HEK293 (cell line): ENCODE data around the gene KCNB1.

Experiments used
- CTCF ChIA-PET: fragments of 350-600 bp; formaldehyde crosslinking; extraction: SDS; loops from one replicate; lab custom pipeline; 2021; ENCODE audit warnings: antibody characterized with exemption; lab: Yijun Ruan, JAX
- POLR2A ChIA-PET: fragments of 300-600 bp; formaldehyde crosslinking; extraction: SDS; loops from one replicate; lab custom pipeline; 2020; ENCODE audit warnings: antibody characterized with exemption, inconsistent platforms; lab: Yijun Ruan, JAX
- H3K27ac ChIP-seq: fragments of 200-500 bp; sonication (Bioruptor generic); 2 replicates; pipeline ENCODE4 v1.5.1; 2014; ENCODE audit warnings: low read depth, low read length, control low read depth, inconsistent platforms; ENCODE audit errors: extremely low read depth
- H3K36me3 ChIP-seq, 2 experiments: fragments of 200-500 bp in 1 of 2; sonication (Bioruptor generic) in 1 of 2; 1 replicate in 1 of 2; 2 replicates in 1 of 2; pipeline ENCODE4 v1.5.1; 2014 to 2017; ENCODE audit warnings: inconsistent platforms in 2 of 2, low read length in 2 of 2; ENCODE audit not compliant: control insufficient read depth in 2 of 2, insufficient read depth in 1 of 2
- H3K4me1 ChIP-seq: fragments of 200-500 bp; sonication (Bioruptor generic); 2 replicates; pipeline ENCODE4 v1.5.1; 2014; ENCODE audit warnings: mild to moderate bottlenecking, low read length, inconsistent platforms; ENCODE audit not compliant: control insufficient read depth, insufficient read depth
- H3K4me3 ChIP-seq: 2 replicates; pipeline ENCODE4 v1.5.1; 2011; ENCODE audit warnings: low read depth, mild to moderate bottlenecking, control low read depth, low read length, moderate library complexity
- H3K9me3 ChIP-seq: fragments of 200-500 bp; sonication (Bioruptor generic); 2 replicates; pipeline ENCODE4 v1.5.1; 2014; ENCODE audit warnings: low read depth, low read length, inconsistent platforms; ENCODE audit not compliant: control insufficient read depth, insufficient read depth
- GLI2 ChIP-seq: fragments of 450-650 bp; formaldehyde crosslinking; IDR thresholded peaks from 2 replicates; pipeline ENCODE4; 2017; ENCODE audit warnings: missing biosample characterization, missing genetic modification characterization, low read depth, borderline replicate concordance
- KLF7 ChIP-seq: fragments of 450-650 bp; formaldehyde crosslinking; IDR thresholded peaks from 2 replicates; pipeline ENCODE4 v1.5.1; 2016; ENCODE audit warnings: missing biosample characterization, missing genetic modification characterization, borderline replicate concordance
- MZF1 ChIP-seq: fragments of 450-650 bp; formaldehyde crosslinking; IDR thresholded peaks from 2 replicates; pipeline ENCODE4 v1.5.1; 2017; ENCODE audit warnings: missing biosample characterization, missing genetic modification characterization, borderline replicate concordance
- PATZ1 ChIP-seq: fragments of 450-650 bp; formaldehyde crosslinking; IDR thresholded peaks from 2 replicates; pipeline ENCODE4 v1.5.1; 2016; ENCODE audit warnings: missing biosample characterization, missing genetic modification characterization
- PRDM2 ChIP-seq: fragments of 450-650 bp; formaldehyde crosslinking; IDR thresholded peaks from 2 replicates; pipeline ENCODE4 v1.5.1; 2016; ENCODE audit warnings: missing biosample characterization, missing genetic modification characterization, borderline replicate concordance
- RBAK ChIP-seq: fragments of 450-650 bp; formaldehyde crosslinking; IDR thresholded peaks from 2 replicates; pipeline ENCODE4 v1.5.1; 2016; ENCODE audit warnings: missing biosample characterization, missing genetic modification characterization
- SCRT1 ChIP-seq: fragments of 450-650 bp; formaldehyde crosslinking; IDR thresholded peaks from 2 replicates; pipeline ENCODE4 v1.5.1; 2016; ENCODE audit warnings: missing biosample characterization, missing genetic modification characterization, borderline replicate concordance
- TCF7L2 ChIP-seq: IDR thresholded peaks from 2 replicates; pipeline ENCODE4 v1.6.1; 2011; ENCODE audit warnings: low read depth, mild to moderate bottlenecking, inconsistent platforms, low read length, moderate library complexity, borderline replicate concordance
- ZBTB6 ChIP-seq: fragments of 450-650 bp; formaldehyde crosslinking; IDR thresholded peaks from 2 replicates; pipeline ENCODE4 v1.5.1; 2017; ENCODE audit warnings: missing biosample characterization, missing genetic modification characterization
- ZNF140 ChIP-seq: fragments of 450-650 bp; formaldehyde crosslinking; IDR thresholded peaks from 2 replicates; pipeline ENCODE4 v1.5.1; 2016; ENCODE audit warnings: missing biosample characterization, missing genetic modification characterization
- ZNF169 ChIP-seq: fragments of 450-650 bp; formaldehyde crosslinking; IDR thresholded peaks from 2 replicates; pipeline ENCODE4 v1.5.1; 2016; ENCODE audit warnings: missing biosample characterization, missing genetic modification characterization
- ZNF202 ChIP-seq: fragments of 450-650 bp; formaldehyde crosslinking; IDR thresholded peaks from 2 replicates; pipeline ENCODE4 v1.5.1; 2016; ENCODE audit warnings: missing biosample characterization, missing genetic modification characterization, borderline replicate concordance
- ZNF274 ChIP-seq, 2 experiments: fragments of 200-500 bp in 1 of 2; fragments of 450-650 bp in 1 of 2; sonication (Bioruptor generic) in 1 of 2; formaldehyde crosslinking in 1 of 2; IDR thresholded peaks; 2 replicates each; pipeline versions ENCODE4 v1.5.1 to v1.6.1; 2014 to 2016; ENCODE audit warnings: borderline replicate concordance in 1 of 2, inconsistent platforms in 1 of 2, low read length in 1 of 2, missing biosample characterization in 1 of 2, missing genetic modification characterization in 1 of 2
- ZNF394 ChIP-seq: fragments of 450-650 bp; formaldehyde crosslinking; IDR thresholded peaks from 2 replicates; pipeline ENCODE4 v1.5.1; 2016; ENCODE audit warnings: missing biosample characterization, missing genetic modification characterization, mild to moderate bottlenecking, moderate library complexity, borderline replicate concordance
- ZNF473 ChIP-seq: fragments of 450-650 bp; formaldehyde crosslinking; IDR thresholded peaks from 2 replicates; pipeline ENCODE4 v1.5.1; 2017; ENCODE audit warnings: missing biosample characterization, missing genetic modification characterization
- ZNF501 ChIP-seq: fragments of 450-650 bp; formaldehyde crosslinking; IDR thresholded peaks from 2 replicates; pipeline ENCODE4 v1.5.1; 2016; ENCODE audit warnings: missing biosample characterization, missing genetic modification characterization
- ZNF645 ChIP-seq: fragments of 450-650 bp; formaldehyde crosslinking; IDR thresholded peaks from 2 replicates; pipeline ENCODE4; 2016; ENCODE audit warnings: missing biosample characterization, missing genetic modification characterization
- ZNF791 ChIP-seq: fragments of 450-650 bp; formaldehyde crosslinking; IDR thresholded peaks from 2 replicates; pipeline ENCODE4 v1.5.1; 2016; ENCODE audit warnings: missing biosample characterization, missing genetic modification characterization
- ZNF830 ChIP-seq: fragments of 450-650 bp; IDR thresholded peaks from 2 replicates; pipeline ENCODE4 v1.5.0; 2018; ENCODE audit warnings: missing biosample characterization, missing genetic modification characterization, low read depth, mild to moderate bottlenecking, moderate library complexity
- ZNF843 ChIP-seq: fragments of 450-650 bp; formaldehyde crosslinking; IDR thresholded peaks from 2 replicates; pipeline ENCODE4 v1.5.1; 2016; ENCODE audit warnings: missing biosample characterization, missing genetic modification characterization
- ZSCAN23 ChIP-seq: fragments of 450-650 bp; formaldehyde crosslinking; IDR thresholded peaks from 2 replicates; pipeline ENCODE4 v1.5.1; 2016; ENCODE audit warnings: missing biosample characterization, missing genetic modification characterization
- TF ChIP-seq, protein P1 (sequence below): fragments of 450-650 bp; formaldehyde crosslinking; IDR thresholded peaks from 2 replicates; pipeline ENCODE4 v1.5.1; 2016; ENCODE audit warnings: missing biosample characterization, missing genetic modification characterization

The KCNB1 gene

GRCh38 chr20:49353348-49353747 lies 129.1 kb downstream of the KCNB1 start:
- TF ChIP-seq ZNF473 (tag by site-specific recombination) (no peak), PATZ1 (tag by site-specific recombination) (no peak), ZNF791 (tag by site-specific recombination) (no peak), ZNF843 (tag by site-specific recombination) (no peak), ZNF645 (tag by site-specific recombination) (no peak), ZBTB6 (tag by site-specific recombination) (no peak), ZSCAN23 (tag by site-specific recombination) (no peak), ZNF169 (tag by site-specific recombination) (no peak), MZF1 (tag by site-specific recombination) (no peak), ZNF274 (IDR thresholded peaks at IDR 0.05; ENCODE audit: low read length) (no peak), ZNF274 (tag by site-specific recombination; IDR thresholded peaks at IDR 0.05; ENCODE audit: borderline replicate concordance) (no peak), KLF7 (tag by site-specific recombination) (no peak), RBAK (tag by site-specific recombination) (no peak)
- TF ChIP-seq, all 188 proteins: peak for 0
- Histone ChIP-seq H3K9me3 (no peaks in the 10 kb centered on the region), H3K4me3 (no peak overlapping the region), H3K4me1 (no peaks in the 10 kb centered on the region), H3K27ac (no peak overlapping the region), H3K36me3 (no peaks in the 10 kb centered on the region)
- ChIA-PET POLR2A (no interaction called here), CTCF (interaction anchor here (0.8 to 3.5 kb wide), 5 partner anchors 19 to 258 kb away, joined by 3 to 13 read pairs (median 4); no protein-coding TSS in a partner anchor)

DNA sequence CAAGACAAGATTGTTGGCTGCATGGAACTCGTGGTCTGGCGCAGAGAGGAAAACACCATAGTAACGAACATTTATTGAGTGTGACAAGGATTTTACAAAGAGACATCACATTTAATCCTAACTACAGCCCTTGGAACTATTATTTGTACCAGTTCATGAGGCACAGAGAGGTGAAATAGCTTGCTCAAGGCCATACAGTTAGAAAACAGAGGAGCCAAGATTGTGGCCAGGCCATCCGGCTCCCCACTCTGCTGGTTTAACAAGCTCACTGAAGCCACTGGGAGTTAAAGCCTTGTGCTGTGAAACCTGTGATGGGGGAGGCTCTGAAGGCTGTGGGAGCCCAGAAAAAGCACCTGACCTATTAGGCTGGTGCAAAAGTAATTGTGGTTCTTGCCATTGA lies 129.7 kb downstream of the KCNB1 start:
- Histone ChIP-seq H3K4me1 (no peaks in the 10 kb centered on the region; the same call in 1 of the 2 replicates), H3K4me3 (no peak overlapping the region), H3K27ac (no peak overlapping the region), H3K36me3 (no peaks in the 10 kb centered on the region), H3K9me3 (no peaks in the 10 kb centered on the region)
- ChIA-PET POLR2A (no interaction called here), CTCF (interaction anchor here (0.8 to 3.5 kb wide), 4 partner anchors 18 to 189 kb away, joined by 3 to 13 read pairs (median 8); no protein-coding TSS in a partner anchor)
- TF ChIP-seq ZNF501 (tag by site-specific recombination) (no peak), ZNF394 (no peak), TCF7L2 (no peak), GLI2 (no peak), ZNF202 (tag by site-specific recombination) (no peak), MZF1 (tag by site-specific recombination) (no peak), ZNF140 (tag by site-specific recombination) (no peak), ZNF830 (no peak), PRDM2 (no peak), SCRT1 (tag by site-specific recombination) (no peak)
- TF ChIP-seq, protein P1, sequence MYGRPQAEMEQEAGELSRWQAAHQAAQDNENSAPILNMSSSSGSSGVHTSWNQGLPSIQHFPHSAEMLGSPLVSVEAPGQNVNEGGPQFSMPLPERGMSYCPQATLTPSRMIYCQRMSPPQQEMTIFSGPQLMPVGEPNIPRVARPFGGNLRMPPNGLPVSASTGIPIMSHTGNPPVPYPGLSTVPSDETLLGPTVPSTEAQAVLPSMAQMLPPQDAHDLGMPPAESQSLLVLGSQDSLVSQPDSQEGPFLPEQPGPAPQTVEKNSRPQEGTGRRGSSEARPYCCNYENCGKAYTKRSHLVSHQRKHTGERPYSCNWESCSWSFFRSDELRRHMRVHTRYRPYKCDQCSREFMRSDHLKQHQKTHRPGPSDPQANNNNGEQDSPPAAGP (tag by site-specific recombination): no peak
